Right renal pelvis (tissue), 4 donors: Measurements from ENCODE around the gene ERCC3. TPM values are rescaled to one million over a fixed set of nuclear protein-coding genes. Genes with fewer than 3 reads are reported as not detected.
"Not testable (repeated sequence)": the region's sequence is repeated elsewhere in the genome, so short reads cannot be mapped to it uniquely, and the experiment has no call there.

Experiments used
- DNase-seq, 4 donors: peaks; one replicate each; pipeline ENCODE4 v3.0.0-alpha.2; 2013; ENCODE audit warnings: low read depth in 4 of 4, low spot score in 3 of 4, missing footprints in 1 of 4
- polyA plus RNA-seq, 4 donors: library from polyadenylated mRNA; unstranded; fragments of 120-200 nt; gene quantifications; one replicate each; pipeline ENCODE4 v1.2.1, GENCODE V29; 2013; ENCODE audit not compliant: insufficient read length in 4 of 4

The ERCC3 gene
- polyA plus RNA-seq, 4 donors = 61.8 to 78.8 (median 69.7) TPM

- no peak for DNase-seq
Measured at GRCh38 chr2:127280693-127281092, 13.3 kb downstream of the ERCC3 start.

- DNase-seq = no peak
Measured at GRCh38 chr2:127279781-127280180, 14.2 kb downstream of the ERCC3 start.

GRCh38 chr2:127278959-127279358, 15.0 kb downstream of the ERCC3 start:
- no peak for DNase-seq

GRCh38 chr2:127277028-127277427, 16.9 kb downstream of the ERCC3 start:
- DNase-seq = no peak

GRCh38 chr2:127275789-127276188, 18.2 kb downstream of the ERCC3 start:
- no peak for DNase-seq

- no peak for DNase-seq
Measured at GRCh38 chr2:127275356-127275755, 18.6 kb downstream of the ERCC3 start.

GRCh38 chr2:127270663-127271062, 23.3 kb downstream of the ERCC3 start:
- no peak for DNase-seq

- no peak for DNase-seq
Measured at GRCh38 chr2:127261804-127262406, 32.0 kb downstream of the ERCC3 start.

GRCh38 chr2:127259355-127259754, 34.6 kb downstream of the ERCC3 start:
- DNase-seq = no peak

GRCh38 chr2:127256866-127257265, 37.1 kb downstream of the ERCC3 start:
- DNase-seq = no peak

GRCh38 chr2:127256381-127256780, 37.6 kb downstream of the ERCC3 start:
- DNase-seq = no peak

- no peak for DNase-seq
Measured at GRCh38 chr2:127255721-127256120, 38.2 kb downstream of the ERCC3 start.

GRCh38 chr2:127255146-127255545, 38.8 kb downstream of the ERCC3 start:
- no peak for DNase-seq

- DNase-seq = no peak
Measured at GRCh38 chr2:127254386-127254981, 39.5 kb downstream of the ERCC3 start.

- DNase-seq = not testable (repeated sequence)
Measured at GRCh38 chr2:127241184-127241583, 52.8 kb downstream of the ERCC3 start.

GRCh38 chr2:127239395-127239794, 54.5 kb downstream of the ERCC3 start:
- DNase-seq = no peak

- DNase-seq = not testable (repeated sequence)
Measured at GRCh38 chr2:127237768-127238167, 56.2 kb downstream of the ERCC3 start.

- DNase-seq = no peak
Measured at GRCh38 chr2:127235082-127235702, 58.8 kb downstream of the ERCC3 start.

GRCh38 chr2:127233710-127234109, 60.2 kb downstream of the ERCC3 start:
- DNase-seq = no peak

GRCh38 chr2:127231130-127231865, 62.6 kb downstream of the ERCC3 start:
- no peak for DNase-seq

- no peak for DNase-seq
Measured at GRCh38 chr2:127229555-127229954, 64.4 kb downstream of the ERCC3 start.

GRCh38 chr2:127228102-127228501, 65.8 kb downstream of the ERCC3 start:
- no peak for DNase-seq
